ENCODE measurements around the gene CABLES1.

The CABLES1 gene

DNA sequence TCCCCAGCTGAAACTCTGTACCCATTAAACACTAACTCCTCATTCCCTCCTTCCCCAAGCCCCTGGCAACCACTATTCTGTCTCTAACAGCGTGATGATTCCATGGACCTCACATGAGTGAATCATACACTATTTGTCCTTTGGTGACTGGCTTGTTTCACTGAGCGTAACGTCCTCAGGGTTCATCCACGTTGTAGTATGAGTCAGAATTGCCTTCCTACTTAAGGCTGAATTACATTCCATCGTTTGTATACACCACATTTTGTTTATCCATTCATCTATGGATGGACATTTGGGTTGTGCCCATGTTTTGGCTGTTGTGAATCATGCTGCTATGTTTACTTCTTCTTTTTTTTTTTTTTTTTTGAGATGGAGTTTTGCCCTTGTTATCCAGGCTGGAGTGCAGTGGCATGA lies 19.6 kb upstream of the CABLES1 start:
- TF ChIP-seq, protein P1, sequence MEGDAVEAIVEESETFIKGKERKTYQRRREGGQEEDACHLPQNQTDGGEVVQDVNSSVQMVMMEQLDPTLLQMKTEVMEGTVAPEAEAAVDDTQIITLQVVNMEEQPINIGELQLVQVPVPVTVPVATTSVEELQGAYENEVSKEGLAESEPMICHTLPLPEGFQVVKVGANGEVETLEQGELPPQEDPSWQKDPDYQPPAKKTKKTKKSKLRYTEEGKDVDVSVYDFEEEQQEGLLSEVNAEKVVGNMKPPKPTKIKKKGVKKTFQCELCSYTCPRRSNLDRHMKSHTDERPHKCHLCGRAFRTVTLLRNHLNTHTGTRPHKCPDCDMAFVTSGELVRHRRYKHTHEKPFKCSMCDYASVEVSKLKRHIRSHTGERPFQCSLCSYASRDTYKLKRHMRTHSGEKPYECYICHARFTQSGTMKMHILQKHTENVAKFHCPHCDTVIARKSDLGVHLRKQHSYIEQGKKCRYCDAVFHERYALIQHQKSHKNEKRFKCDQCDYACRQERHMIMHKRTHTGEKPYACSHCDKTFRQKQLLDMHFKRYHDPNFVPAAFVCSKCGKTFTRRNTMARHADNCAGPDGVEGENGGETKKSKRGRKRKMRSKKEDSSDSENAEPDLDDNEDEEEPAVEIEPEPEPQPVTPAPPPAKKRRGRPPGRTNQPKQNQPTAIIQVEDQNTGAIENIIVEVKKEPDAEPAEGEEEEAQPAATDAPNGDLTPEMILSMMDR (IDR thresholded peaks at IDR 0.05; ENCODE audit: low read depth, low read length) = no peak
- no peaks in the 10 kb centered on the region for H3K9me3 ChIP-seq (ENCODE audit: severe bottlenecking)
- H3K27ac ChIP-seq = no peak overlapping the region
- no peaks in the 10 kb centered on the region for H3K36me3 ChIP-seq
- H3K27me3 ChIP-seq (ENCODE audit: insufficient read depth, low read depth, severe bottlenecking) = no peaks in the 10 kb centered on the region
- no peak overlapping the region for H3K4me3 ChIP-seq (ENCODE audit: low read depth, low read length)
- no peak for DNase-seq

GRCh38 chr18:23121133-23121532 lies 14.2 kb upstream of the CABLES1 start:
- DNase-seq = no peak
- no peaks in the 10 kb centered on the region for H3K27me3 ChIP-seq (ENCODE audit: insufficient read depth, low read depth, severe bottlenecking)

GRCh38 chr18:23122334-23123229 lies 12.7 kb upstream of the CABLES1 start:
- DNase-seq = no peak
- no peaks in the 10 kb centered on the region for H3K27me3 ChIP-seq (ENCODE audit: insufficient read depth, low read depth, severe bottlenecking)
- H3K4me3 ChIP-seq (ENCODE audit: low read depth, low read length) = no peak overlapping the region
- H3K36me3 ChIP-seq = no peaks in the 10 kb centered on the region
- no peaks in the 10 kb centered on the region for H3K9me3 ChIP-seq (ENCODE audit: severe bottlenecking)
- H3K27ac ChIP-seq = no peak overlapping the region
- TF ChIP-seq, protein P1 (IDR thresholded peaks at IDR 0.05; ENCODE audit: low read depth, low read length) = no peak

More at GRCh38 chr18:23121133-23121532, 14.2 kb upstream of the CABLES1 start:
- Histone ChIP-seq H3K4me3 (ENCODE audit: low read depth, low read length) (no peak overlapping the region), H3K36me3 (no peaks in the 10 kb centered on the region), H3K9me3 (ENCODE audit: severe bottlenecking) (no peaks in the 10 kb centered on the region), H3K27ac (no peak overlapping the region)
- TF ChIP-seq, protein P1 (IDR thresholded peaks at IDR 0.05; ENCODE audit: low read depth, low read length) = no peak

DNA sequence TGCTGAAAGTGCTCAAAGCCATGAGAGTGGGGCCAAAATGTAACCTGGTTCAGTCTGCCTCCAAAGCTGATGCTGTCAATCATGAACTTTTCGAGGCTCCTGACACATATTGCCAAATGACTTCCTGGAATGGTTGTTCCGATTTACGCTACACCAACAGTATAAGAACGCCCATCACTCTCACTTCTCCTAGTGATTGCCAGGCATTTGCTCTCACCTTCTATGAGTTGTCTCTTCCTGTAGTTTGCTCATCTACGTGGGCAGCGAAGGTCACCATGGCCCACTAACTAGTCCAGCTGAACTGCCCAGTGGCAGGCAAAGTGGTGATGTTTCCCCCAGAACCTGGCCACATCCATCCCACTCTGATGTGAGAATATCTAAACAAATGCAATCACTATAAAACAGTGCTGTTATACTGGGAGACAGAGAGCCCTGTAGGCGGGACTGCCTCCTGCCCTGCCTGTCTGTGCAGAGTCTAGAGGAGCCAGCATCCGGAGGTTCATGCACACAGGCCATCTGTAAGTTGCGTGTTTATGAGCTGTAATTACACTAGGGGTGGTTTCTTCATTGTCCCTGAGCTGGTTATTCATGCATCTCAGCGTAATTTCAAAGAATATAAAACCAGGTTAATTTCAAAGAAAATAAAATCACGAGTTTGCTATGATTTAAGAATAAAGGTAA lies 8.8 kb upstream of the CABLES1 start:
- Histone ChIP-seq H3K27me3 (ENCODE audit: insufficient read depth, low read depth, severe bottlenecking) (no peaks in the 10 kb centered on the region), H3K9me3 (ENCODE audit: severe bottlenecking) (no peaks in the 10 kb centered on the region), H3K27ac (no peak overlapping the region), H3K4me3 (ENCODE audit: low read depth, low read length) (no peak overlapping the region), H3K36me3 (no peaks in the 10 kb centered on the region)
- DNase-seq = no peak
- TF ChIP-seq, protein P1 (IDR thresholded peaks at IDR 0.05; ENCODE audit: low read depth, low read length) = no peak

DNA sequence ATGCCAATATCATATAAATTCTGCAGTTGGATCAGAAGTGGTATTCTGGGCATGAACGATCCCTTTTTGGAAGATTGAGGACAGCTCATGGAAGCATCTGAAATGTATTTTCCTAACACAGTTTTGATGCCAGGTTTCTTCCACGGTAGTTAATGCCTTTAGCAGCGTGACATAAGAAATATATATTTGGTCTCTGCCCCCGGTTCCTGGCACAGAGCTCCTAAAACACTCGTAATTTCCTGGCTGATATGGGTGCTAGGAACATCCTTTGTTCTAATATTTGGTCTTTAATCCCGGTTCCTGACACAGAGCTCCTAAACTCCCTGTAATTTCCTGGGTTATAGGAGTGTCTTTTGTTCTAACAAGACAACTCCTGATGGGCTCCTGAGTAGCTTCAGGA lies 8.2 kb upstream of the CABLES1 start:
- H3K4me3 ChIP-seq (ENCODE audit: low read depth, low read length) = no peak overlapping the region

More for the DNA sequence above, 8.2 kb upstream of the CABLES1 start:
- H3K9me3 ChIP-seq (ENCODE audit: severe bottlenecking) = no peaks in the 10 kb centered on the region
- TF ChIP-seq, protein P1 (IDR thresholded peaks at IDR 0.05; ENCODE audit: low read depth, low read length) = no peak
- DNase-seq = no peak
- H3K27me3 ChIP-seq (ENCODE audit: insufficient read depth, low read depth, severe bottlenecking) = no peaks in the 10 kb centered on the region
- no peaks in the 10 kb centered on the region for H3K36me3 ChIP-seq
- H3K27ac ChIP-seq = no peak overlapping the region

All from WERI-Rb-1 (cell line).